Skeletal muscle tissue (tissue), 4 donors: ENCODE results near the gene CXorf58. TPM values are rescaled to one million over a fixed set of nuclear protein-coding genes. Genes with fewer than 3 reads are reported as not detected.
"Not testable (repeated sequence)": the region's sequence is repeated elsewhere in the genome, so short reads cannot be mapped to it uniquely, and the experiment has no call there.

Source experiments
- H3K27ac ChIP-seq: one replicate; pipeline ENCODE4 v1.7.0; 2013; ENCODE audit warnings: mild to moderate bottlenecking, low read depth, low read length, inconsistent platforms
- H3K27me3 ChIP-seq, 3 donors: one replicate each; pipeline ENCODE4 v1.7.0; 2013; ENCODE audit warnings: low read length in 3 of 3; ENCODE audit not compliant: control insufficient read depth in 3 of 3, insufficient read depth in 3 of 3
- H3K36me3 ChIP-seq, 3 donors: one replicate each; pipeline ENCODE4 v1.7.0; 2013; ENCODE audit warnings: low read length in 3 of 3; ENCODE audit not compliant: control insufficient read depth in 3 of 3, insufficient read depth in 3 of 3
- H3K4me1 ChIP-seq, 3 donors: one replicate each; pipeline ENCODE4 v1.7.0; 2013; ENCODE audit warnings: low read length in 3 of 3, mild to moderate bottlenecking in 3 of 3; ENCODE audit not compliant: control insufficient read depth in 3 of 3, insufficient read depth in 3 of 3
- H3K4me3 ChIP-seq, 3 donors: one replicate each; pipeline ENCODE4 v1.7.0; 2013; ENCODE audit warnings: low read length in 3 of 3
- H3K9ac ChIP-seq, 3 donors: one replicate each; pipeline ENCODE4 v1.7.0; 2013; ENCODE audit warnings: low read length in 3 of 3, mild to moderate bottlenecking in 3 of 3, moderate library complexity in 2 of 3, low read depth in 1 of 3
- H3K9me3 ChIP-seq, 3 donors: one replicate each; pipeline ENCODE4 v1.7.0; 2013; ENCODE audit warnings: low read length in 3 of 3; ENCODE audit not compliant: control insufficient read depth in 3 of 3
- total RNA-seq: library from RNA; depleted of rRNA; stranded (reverse); fragments of >200 nt; gene quantifications from one replicate; pipeline ENCODE4 v1.2.3, GENCODE V29; 2014
- donor health status: Osteomylitis.

The CXorf58 gene
- total RNA-seq, 1 donor from 2014 or later: not detected

- H3K9ac ChIP-seq: no peak overlapping the region
- no peaks in the 10 kb centered on the region for H3K36me3 ChIP-seq
- no peaks in the 10 kb centered on the region for H3K27me3 ChIP-seq
- no peaks in the 10 kb centered on the region for H3K4me1 ChIP-seq
- H3K9me3 ChIP-seq: no peaks in the 10 kb centered on the region
- H3K4me3 ChIP-seq: no peak overlapping the region
- no peak overlapping the region for H3K27ac ChIP-seq
Observed at GRCh38 chrX:23945206-23945605, 37.4 kb downstream of the CXorf58 start.

- Histone ChIP-seq H3K4me1 (no peaks in the 10 kb centered on the region), H3K9ac (no peak overlapping the region), H3K36me3 (no peaks in the 10 kb centered on the region), H3K4me3 (no peak overlapping the region), H3K9me3 (no peaks in the 10 kb centered on the region), H3K27ac (no peak overlapping the region), H3K27me3 (no peaks in the 10 kb centered on the region)
Observed at GRCh38 chrX:23952391-23952790, 44.6 kb downstream of the CXorf58 start.

GRCh38 chrX:23952984-23953907 lies 45.4 kb downstream of the CXorf58 start:
- Histone ChIP-seq H3K4me3 (peak overlapping the region in 1 of 3 donors; percentile 4), H3K9ac (no peak overlapping the region), H3K36me3 (no peaks in the 10 kb centered on the region), H3K4me1 (no peaks in the 10 kb centered on the region), H3K27ac (no peak overlapping the region), H3K9me3 (no peaks in the 10 kb centered on the region), H3K27me3 (no peaks in the 10 kb centered on the region)

GRCh38 chrX:23953908-23954269 lies 46.1 kb downstream of the CXorf58 start:
- Histone ChIP-seq H3K4me3 (no peak overlapping the region), H3K27me3 (no peaks in the 10 kb centered on the region)

GRCh38 chrX:23954396-23954795 lies 46.6 kb downstream of the CXorf58 start:
- Histone ChIP-seq H3K36me3 (no peaks in the 10 kb centered on the region), H3K27ac (no peak overlapping the region), H3K9me3 (no peaks in the 10 kb centered on the region), H3K4me1 (no peaks in the 10 kb centered on the region), H3K4me3 (no peak overlapping the region), H3K27me3 (no peaks in the 10 kb centered on the region), H3K9ac (no peak overlapping the region)

More at GRCh38 chrX:23953908-23954269, 46.1 kb downstream of the CXorf58 start:
- H3K9me3 ChIP-seq: no peaks in the 10 kb centered on the region
- H3K9ac ChIP-seq: no peak overlapping the region
- no peaks in the 10 kb centered on the region for H3K36me3 ChIP-seq
- H3K27ac ChIP-seq: no peak overlapping the region
- H3K4me1 ChIP-seq: no peaks in the 10 kb centered on the region

DNA sequence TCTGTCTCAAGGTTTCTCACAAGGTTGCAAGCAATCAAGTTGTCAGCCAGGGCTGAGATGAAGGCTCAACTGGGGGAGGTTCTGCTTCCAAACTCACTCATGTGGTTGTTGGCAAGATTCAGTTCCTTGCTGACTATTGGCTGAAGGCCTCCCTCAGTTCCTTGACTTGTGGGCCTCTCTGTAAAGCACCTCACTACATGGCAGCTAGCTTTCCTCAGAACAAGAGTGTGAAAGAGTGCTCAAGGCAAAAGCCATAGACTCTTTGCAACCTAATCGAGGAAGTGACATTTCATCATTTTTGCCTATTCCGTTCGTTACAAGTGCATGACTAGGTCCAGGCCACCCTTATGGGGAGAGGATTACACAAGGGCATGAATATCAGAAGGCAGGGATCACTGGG lies 52.0 kb downstream of the CXorf58 start:
- H3K9ac ChIP-seq: no peak overlapping the region
- H3K27me3 ChIP-seq: no peaks in the 10 kb centered on the region
- H3K9me3 ChIP-seq: peaks cover 0 to 2% (median 0%) of the 10 kb centered on the region in 3 donors
- H3K4me3 ChIP-seq: no peak overlapping the region
- H3K36me3 ChIP-seq: no peaks in the 10 kb centered on the region
- H3K27ac ChIP-seq: no peak overlapping the region
- H3K4me1 ChIP-seq: no peaks in the 10 kb centered on the region

GRCh38 chrX:23964191-23964590 lies 56.4 kb downstream of the CXorf58 start:
- H3K27ac ChIP-seq: no peak overlapping the region
- no peaks in the 10 kb centered on the region for H3K36me3 ChIP-seq
- peaks cover 0 to 2% (median 0%) of the 10 kb centered on the region in 3 donors for H3K9me3 ChIP-seq
- no peaks in the 10 kb centered on the region for H3K4me1 ChIP-seq
- no peaks in the 10 kb centered on the region for H3K27me3 ChIP-seq
- no peak overlapping the region for H3K9ac ChIP-seq
- no peak overlapping the region for H3K4me3 ChIP-seq

DNA sequence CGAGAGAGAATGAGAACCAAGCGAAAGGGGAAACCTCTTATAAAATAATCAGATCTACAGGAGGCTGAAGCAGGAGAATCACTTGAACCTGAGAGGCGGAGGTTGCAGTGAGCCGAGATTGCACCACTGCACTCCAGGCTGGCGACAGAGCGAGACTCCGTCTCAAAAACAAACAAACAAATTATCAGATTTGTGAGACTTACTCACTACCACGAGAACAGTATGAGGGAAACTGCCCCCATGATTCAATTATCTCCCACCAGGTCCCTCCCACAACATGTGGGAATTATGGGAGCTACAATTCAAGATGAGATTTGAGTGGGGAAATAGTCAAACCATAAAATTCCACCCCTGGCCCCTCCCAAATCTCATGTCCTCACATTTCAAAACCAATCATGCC lies 57.8 kb downstream of the CXorf58 start:
- H3K9ac ChIP-seq, H3K4me3 ChIP-seq, H3K4me1 ChIP-seq, H3K9me3 ChIP-seq, H3K36me3 ChIP-seq, H3K27ac ChIP-seq, H3K27me3 ChIP-seq: not testable (repeated sequence)

DNA sequence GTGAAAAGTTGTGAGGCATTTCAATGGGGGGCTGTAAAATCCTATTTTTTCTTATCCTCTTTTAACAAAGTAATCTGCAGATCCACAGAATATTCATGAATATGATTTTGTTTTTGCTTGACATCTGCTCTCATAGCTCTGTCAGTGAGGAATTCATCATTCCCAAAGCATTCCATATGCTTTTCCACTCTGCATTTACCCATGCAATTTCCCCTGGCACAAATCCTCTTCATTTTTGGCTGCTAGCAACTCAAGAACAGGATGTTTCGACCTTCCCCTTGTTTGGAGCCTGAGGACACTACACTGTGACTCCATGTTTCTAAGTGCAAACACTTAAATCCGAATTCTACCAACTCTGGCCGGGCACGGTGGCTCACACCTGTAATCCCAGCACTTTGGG lies 70.7 kb downstream of the CXorf58 start:
- no peak overlapping the region for H3K4me3 ChIP-seq
- no peaks in the 10 kb centered on the region for H3K27me3 ChIP-seq
- no peaks in the 10 kb centered on the region for H3K9me3 ChIP-seq
- no peak overlapping the region for H3K9ac ChIP-seq
- H3K36me3 ChIP-seq: no peaks in the 10 kb centered on the region
- peaks cover 0 to 6% (median 0%) of the 10 kb centered on the region in 3 donors for H3K4me1 ChIP-seq
- H3K27ac ChIP-seq: no peak overlapping the region

GRCh38 chrX:23980011-23980441 lies 72.2 kb downstream of the CXorf58 start:
- no peaks in the 10 kb centered on the region for H3K36me3 ChIP-seq
- no peaks in the 10 kb centered on the region for H3K27me3 ChIP-seq
- no peaks in the 10 kb centered on the region for H3K9me3 ChIP-seq

More at GRCh38 chrX:23980011-23980441, 72.2 kb downstream of the CXorf58 start:
- no peak overlapping the region for H3K4me3 ChIP-seq
- H3K27ac ChIP-seq: no peak overlapping the region
- peaks cover 0 to 6% (median 0%) of the 10 kb centered on the region in 3 donors for H3K4me1 ChIP-seq
- H3K9ac ChIP-seq: no peak overlapping the region
